ENCODE results near the gene ALDH2.
"Not testable (repeated sequence)": the region's sequence is repeated elsewhere in the genome, so short reads cannot be mapped to it uniquely, and the experiment has no call there.

GRCh38 chr12:111723646-111724360 lies 42.9 kb upstream of the ALDH2 start:
- TF ChIP-seq CTCF, POLR2A, POLR2AphosphoS5, EP300 (IDR thresholded peaks at IDR 0.05): not testable (repeated sequence)

Data from stomach (tissue), 4 donors.